GM12874 (cell line): ENCODE measurements around the gene SMPD2.

ENCODE experiments used
- CTCF ChIP-seq: IDR thresholded peaks from 2 replicates; pipeline ENCODE4 v1.5.1; 2011; ENCODE audit warnings: low read depth, mild to moderate bottlenecking, control low read depth, low read length, moderate library complexity; ENCODE audit not compliant: insufficient read depth

Gene SMPD2

DNA sequence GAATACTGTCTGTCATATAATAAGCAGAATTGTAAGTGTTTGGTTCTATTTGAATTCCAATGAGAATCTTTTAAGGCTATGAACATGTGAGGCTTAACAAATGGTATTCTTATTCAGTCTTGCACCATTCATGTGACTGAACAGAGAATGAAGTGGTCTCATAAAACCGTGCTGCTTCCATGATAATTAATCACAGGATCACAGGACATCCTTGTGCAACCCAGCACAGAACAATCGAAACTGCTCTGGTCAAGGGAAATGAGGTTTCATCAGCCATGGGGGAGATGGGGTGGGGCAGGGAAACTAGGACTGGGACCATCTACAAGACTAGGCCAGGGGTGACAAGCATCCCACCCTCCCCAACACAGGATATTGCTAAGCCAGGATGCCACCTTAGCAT is 6.1 kb upstream of the SMPD2 start:
- TF ChIP-seq CTCF = no peak

DNA sequence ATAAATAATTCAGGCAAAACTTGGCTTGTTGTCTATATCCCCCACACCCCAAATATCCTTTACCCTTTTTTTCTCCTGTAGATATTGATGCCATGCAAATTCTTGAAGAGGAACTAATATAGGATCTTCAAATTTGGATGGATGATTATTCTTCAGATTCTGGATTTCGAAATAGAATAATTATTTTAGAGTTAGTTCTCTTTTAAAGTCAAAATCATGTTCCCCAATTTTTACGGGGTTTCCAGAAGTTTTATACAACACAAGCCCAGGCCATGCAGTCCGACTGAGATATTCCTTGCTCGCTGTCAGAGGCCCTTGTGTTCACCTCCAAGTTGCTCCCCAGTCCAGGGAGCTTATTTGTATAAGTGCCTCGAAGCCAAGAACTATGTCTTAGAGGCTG is 4.5 kb upstream of the SMPD2 start:
- no peak for TF ChIP-seq CTCF

- peak; percentile 32; the same call in 1 of the 2 replicates for TF ChIP-seq CTCF
Observed at GRCh38 chr6:109441069-109441816, 719 bp downstream of the SMPD2 start.

DNA sequence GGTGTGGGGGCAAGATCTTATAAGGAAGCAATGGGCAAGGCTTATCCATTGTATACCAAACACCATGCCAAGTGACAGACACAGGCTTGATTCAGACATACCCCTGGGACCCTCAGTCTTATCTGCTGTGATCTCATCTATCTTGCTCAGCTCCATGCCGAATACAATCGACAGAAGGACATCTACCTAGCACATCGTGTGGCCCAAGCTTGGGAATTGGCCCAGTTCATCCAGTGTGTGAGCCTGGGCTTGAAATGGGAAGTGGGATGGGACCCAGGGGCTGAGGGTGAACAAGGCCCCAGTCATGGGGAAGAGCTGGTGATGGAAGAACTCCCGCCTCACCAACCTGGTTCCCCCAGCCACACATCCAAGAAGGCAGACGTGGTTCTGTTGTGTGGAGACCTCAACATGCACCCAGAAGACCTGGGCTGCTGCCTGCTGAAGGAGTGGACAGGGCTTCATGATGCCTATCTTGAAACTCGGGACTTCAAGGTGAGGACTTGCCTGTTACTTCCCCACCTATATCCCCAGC is 1.9 kb downstream of the SMPD2 start:
- TF ChIP-seq CTCF = no peak

DNA sequence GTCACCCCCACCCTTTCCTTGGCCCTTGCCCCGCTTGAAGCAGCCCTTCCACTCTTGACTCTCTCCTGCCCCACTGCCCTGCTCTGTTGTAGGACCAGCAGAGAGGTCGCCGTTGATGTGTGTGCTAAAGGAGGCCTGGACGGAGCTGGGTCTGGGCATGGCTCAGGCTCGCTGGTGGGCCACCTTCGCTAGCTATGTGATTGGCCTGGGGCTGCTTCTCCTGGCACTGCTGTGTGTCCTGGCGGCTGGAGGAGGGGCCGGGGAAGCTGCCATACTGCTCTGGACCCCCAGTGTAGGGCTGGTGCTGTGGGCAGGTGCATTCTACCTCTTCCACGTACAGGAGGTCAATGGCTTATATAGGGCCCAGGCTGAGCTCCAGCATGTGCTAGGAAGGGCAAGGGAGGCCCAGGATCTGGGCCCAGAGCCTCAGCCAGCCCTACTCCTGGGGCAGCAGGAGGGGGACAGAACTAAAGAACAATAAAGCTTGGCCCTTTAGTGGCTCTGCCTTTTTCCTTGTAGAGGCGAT is 3.0 kb downstream of the SMPD2 start:
- no peak for TF ChIP-seq CTCF

DNA sequence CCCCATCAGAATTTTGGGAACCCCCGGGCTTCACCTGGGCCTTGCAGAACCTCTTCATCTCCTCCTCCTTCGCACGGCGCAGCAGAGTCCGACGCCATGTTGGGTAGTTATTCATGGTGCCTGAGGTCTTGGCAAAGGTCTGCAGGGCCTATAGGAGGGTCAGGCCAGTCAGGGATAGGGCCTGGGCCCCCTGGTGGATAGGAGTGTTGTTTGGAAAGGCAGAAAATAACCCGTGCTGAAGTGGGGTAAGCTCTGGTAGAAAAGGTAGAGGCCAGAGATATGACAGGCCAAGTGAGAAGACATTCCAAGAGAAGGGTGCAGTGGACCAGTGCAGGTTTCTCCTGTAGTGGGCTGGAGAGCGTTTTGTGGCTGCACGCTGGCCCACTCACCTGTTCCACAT is 4.9 kb downstream of the SMPD2 start:
- no peak for TF ChIP-seq CTCF

- no peak for TF ChIP-seq CTCF
Observed at GRCh38 chr6:109446072-109446471, 5.5 kb downstream of the SMPD2 start.
